ENCODE data around the gene RASA3.
A peak's percentile ranks its signal among the peaks of the same experiment; 100 is the strongest.

The RASA3 gene

DNA sequence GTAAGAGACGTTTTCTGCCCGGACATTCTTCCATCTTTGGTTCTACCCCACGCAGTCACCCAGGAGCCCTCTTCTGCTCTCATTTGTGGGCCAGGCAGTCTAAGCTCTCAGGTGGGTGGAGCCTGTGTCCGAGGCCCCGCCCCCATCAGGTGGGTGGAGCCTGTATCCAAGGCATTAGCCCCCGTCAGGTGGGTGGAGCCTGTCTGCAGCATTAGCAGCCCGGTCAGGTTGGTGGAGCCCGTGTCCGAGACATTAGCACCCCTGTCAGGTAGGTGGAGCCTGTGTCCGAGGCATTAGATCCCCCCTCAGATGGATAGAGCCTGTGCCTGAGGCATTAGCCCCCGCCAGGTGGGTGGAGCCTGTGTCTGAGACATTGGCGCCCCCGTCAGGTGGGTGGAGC, 113.1 kb downstream of the RASA3 start:
- POLR2A ChIA-PET: no interaction called here
- TF ChIP-seq CTCF (IDR thresholded peaks at IDR 0.05; ENCODE audit: insufficient read depth, low read length, missing control alignments): no peak
- CTCF ChIA-PET: interaction anchor here (1.1 kb wide), 1 partner anchor 207 kb away, joined by 3 read pairs; no protein-coding TSS in a partner anchor
- DNase-seq (ENCODE audit: low read depth, low spot score): no peak
- no peak overlapping the region for H3K4me3 ChIP-seq (ENCODE audit: low read depth, low read length)

GRCh38 chr13:114018461-114019055, 113.9 kb downstream of the RASA3 start:
- ChIA-PET POLR2A (no interaction called here), CTCF (interaction anchor here (1.1 kb wide), 1 partner anchor 208 kb away, joined by 3 read pairs; no protein-coding TSS in a partner anchor)
- no peak for TF ChIP-seq CTCF (IDR thresholded peaks at IDR 0.05; ENCODE audit: insufficient read depth, low read length, missing control alignments)
- DNase-seq (ENCODE audit: low read depth, low spot score): no peak
- H3K4me3 ChIP-seq (ENCODE audit: low read depth, low read length): no peak overlapping the region

DNA sequence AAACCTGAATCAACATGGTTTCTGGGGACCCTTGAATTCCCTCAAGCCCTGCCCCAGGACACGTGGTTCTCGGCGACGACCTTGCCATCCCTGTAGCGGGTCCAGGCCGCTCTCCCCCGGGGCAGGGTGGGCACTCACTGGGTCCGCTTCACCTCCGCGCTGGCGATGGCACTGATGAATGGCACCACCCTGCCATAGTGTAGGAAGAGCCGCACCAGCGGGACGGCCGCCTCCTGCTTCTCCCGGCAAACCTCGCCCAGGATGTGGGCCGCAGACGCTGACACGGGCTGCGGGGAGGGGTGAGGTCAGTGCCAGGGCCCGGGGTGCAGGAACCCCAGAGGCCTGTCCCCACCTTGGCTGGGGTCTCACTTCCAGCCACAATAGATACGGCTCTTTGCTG, 114.5 kb downstream of the RASA3 start:
- DNase-seq (ENCODE audit: low read depth, low spot score): no peak
- no peak for TF ChIP-seq CTCF (IDR thresholded peaks at IDR 0.05; ENCODE audit: insufficient read depth, low read length, missing control alignments)
- H3K4me3 ChIP-seq (ENCODE audit: low read depth, low read length): no peak overlapping the region
- CTCF ChIA-PET: interaction anchor here (1.1 kb wide), 1 partner anchor 208 kb away, joined by 3 read pairs; no protein-coding TSS in a partner anchor
- POLR2A ChIA-PET: no interaction called here

DNA sequence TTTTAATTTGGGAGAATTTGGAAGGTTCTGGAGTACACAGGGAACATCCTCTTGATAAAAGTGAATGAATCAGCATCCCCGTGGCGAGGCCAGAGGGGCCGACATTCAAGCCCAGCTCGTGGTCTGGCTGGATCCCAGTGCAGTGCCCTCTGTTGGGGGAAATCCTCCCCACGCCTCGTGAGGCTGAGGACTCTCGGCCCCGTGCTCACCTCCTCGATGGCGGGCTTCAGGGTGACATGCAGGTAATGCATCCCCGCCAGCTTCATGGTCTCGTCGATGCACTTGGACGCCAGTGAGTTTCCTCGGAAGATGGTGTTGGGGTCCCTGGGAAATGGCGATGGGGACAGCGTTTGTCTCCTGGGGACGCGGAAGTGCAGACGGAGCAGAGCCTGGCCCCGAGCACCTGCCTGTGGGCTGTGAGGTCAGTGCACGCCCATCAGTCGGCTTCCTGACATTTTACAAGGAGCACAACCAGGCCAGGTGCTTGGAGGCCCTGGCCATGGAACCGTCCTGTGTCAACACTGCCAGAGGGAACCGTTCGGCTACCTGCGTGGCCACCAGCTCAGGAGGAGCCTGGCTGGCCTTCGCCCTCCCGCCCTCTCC, 115.3 kb downstream of the RASA3 start:
- ChIA-PET CTCF (interaction anchor here (1.0 kb wide), 2 partner anchors 8 to 23 kb away, joined by 3 read pairs; no protein-coding TSS in a partner anchor), POLR2A (no interaction called here)
- TF ChIP-seq CTCF (IDR thresholded peaks at IDR 0.05; ENCODE audit: insufficient read depth, low read length, missing control alignments): peak; percentile 42
- no peak for DNase-seq (ENCODE audit: low read depth, low spot score)
- no peak overlapping the region for H3K4me3 ChIP-seq (ENCODE audit: low read depth, low read length)

DNA sequence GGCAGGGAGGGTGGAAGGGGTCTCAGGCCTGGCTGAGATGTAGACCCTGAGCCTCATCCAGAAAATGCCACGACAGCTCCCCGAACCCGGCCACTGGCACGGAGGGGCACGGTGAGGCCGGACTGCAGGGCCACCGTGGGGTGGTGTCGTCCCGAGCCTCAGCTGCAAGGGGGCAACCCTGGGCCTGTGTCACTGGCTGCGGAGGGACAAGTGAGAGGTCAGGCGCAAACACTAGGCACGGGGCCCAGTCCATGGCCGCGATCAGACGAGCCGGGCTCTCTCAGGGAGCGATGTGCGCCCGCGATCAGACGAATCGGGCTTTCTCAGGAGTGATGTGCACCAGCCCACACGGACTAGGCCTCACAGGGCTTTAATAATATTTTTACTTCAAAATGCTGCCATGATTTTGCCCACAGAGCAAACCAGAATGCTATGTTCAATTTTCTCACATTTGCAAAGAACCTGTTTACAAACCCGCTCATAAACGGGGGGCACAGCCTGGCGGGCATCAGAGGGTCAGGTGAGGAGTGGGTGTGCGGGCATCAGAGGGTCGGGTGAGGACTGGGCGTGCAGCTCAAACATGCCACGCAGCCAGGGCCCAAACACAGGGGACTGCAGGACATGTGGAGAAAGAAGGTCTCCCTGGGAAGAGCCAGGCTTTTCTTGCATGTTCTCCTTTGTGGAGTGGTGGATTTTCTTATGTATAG, 115.9 kb downstream of the RASA3 start:
- TF ChIP-seq CTCF (IDR thresholded peaks at IDR 0.05; ENCODE audit: insufficient read depth, low read length, missing control alignments): no peak
- H3K4me3 ChIP-seq (ENCODE audit: low read depth, low read length): no peak overlapping the region
- no peak for DNase-seq (ENCODE audit: low read depth, low spot score)
- ChIA-PET POLR2A (no interaction called here), CTCF (interaction anchor here (0.8 to 1.0 kb wide), 3 partner anchors 9 to 23 kb away, joined by 3 read pairs; no protein-coding TSS in a partner anchor)

- DNase-seq (ENCODE audit: low read depth, low spot score): no peak
- POLR2A ChIA-PET: no interaction called here
- TF ChIP-seq CTCF (IDR thresholded peaks at IDR 0.05; ENCODE audit: insufficient read depth, low read length, missing control alignments): no peak
- CTCF ChIA-PET: interaction anchor here (0.8 kb wide), 1 partner anchor 11 kb away, joined by 3 read pairs; no protein-coding TSS in a partner anchor
- no peak overlapping the region for H3K4me3 ChIP-seq (ENCODE audit: low read depth, low read length)
These were observed 116.5 kb downstream of the RASA3 start for GRCh38 chr13:114015969-114016295.

All from AG04449 (cell line).